Measurements from ENCODE around the gene RABEP1.

RABEP1 gene

DNA sequence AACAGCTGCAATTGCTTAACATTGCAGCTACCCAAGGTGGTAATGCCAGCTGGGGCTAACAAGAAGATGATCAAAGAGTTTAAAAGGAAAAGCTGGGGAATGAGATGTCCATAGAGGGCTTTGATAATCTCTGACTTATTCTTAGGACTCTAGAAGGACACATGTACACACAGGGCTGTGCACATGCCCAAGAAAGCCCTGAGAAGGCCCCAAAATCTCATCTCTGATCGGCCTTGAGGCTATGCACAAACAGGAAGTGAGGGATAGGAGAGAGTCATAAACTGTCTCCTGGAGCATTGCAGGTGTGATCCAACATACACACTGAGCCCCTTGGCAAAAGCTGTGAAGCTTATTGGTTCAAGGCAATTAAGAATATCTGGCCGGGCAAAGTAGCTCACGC lies 17.2 kb upstream of the RABEP1 start:
- in situ Hi-C loops (cut with HindIII; ENCODE audit: low sequenced_read_pairs): no loop called here

DNA sequence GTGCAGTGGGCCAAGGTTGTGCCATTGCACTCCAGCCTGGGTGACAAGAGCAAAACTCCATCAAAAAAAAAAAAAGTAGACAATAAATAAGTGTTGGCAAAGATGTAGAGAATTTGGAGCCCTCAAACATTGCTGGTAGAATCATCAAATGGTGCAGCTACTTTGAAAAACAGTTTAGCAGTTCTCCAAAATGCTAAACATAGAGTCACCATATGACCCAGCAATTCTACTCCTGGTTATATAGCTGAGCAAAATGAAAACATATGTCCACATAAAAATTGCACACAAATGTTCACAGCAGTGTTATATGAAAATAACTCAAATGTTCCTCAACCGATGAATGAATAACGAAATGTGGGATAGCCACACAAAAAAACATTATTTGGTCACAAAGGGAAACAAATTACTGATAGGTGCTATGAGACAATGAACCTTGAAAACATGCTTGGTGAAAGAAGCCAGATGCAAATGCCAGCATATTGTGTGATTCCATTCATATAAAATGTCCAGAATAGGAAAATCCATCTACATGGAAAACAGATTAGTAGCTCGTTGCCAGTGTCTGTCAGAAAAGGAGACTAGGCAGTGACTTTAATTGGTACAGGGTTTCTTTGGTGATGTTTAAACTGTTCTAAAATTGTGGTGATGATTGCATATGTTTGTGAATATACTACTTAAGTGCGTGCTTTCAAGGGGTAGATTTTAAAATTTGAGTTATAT lies 12.7 kb upstream of the RABEP1 start:
- in situ Hi-C loops (cut with HindIII; ENCODE audit: low sequenced_read_pairs): no loop called here

DNA sequence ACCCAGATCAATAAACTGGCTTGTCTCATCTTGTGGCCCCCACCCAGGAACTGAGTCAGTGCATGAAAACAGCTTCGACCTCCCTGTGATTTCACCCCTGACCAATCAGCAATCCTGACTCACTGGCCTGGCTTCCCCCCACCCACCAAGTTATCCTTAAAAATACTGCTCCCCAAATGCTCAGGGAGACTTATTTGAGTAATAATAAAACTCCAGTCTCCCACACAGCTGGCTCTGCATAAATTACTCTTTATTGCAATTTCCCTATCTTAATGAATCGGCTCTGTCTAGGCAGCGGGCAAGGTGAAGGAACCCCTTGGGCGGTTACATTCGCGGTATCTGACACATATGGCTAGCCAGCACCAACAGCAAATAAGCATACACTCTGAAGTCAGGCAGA lies 9.8 kb upstream of the RABEP1 start:
- in situ Hi-C loops (cut with HindIII; ENCODE audit: low sequenced_read_pairs): no loop called here

DNA sequence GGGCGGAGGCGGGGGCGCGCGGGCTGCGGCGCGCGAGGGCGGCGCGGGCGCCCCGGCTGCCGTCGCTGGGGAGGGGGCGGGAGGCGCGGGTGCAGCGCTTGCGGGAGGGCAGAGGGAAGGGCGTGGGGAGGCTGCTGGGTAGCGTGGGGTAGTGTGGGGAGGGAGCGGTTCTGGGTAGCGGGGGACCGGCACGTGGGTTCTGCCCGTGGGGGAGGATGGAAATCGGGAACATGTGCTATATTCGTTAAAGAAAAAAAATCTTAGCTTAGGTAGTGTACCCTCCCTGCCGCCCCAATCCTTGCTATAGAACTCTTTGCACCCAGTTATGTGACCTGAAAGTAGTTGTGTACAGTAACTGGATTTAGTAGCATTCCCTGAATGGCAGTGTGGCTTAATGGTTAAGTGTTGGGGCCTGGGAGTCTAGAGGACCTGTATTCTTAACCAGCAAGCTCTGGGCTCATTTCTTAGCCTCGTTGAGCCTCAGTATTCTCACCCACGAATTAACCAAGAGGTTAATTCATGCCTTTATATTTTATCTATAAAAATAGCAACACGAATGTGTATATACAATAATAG lies 646 bp downstream of the RABEP1 start:
- in situ Hi-C loops (cut with HindIII; ENCODE audit: low sequenced_read_pairs): no loop called here

DNA sequence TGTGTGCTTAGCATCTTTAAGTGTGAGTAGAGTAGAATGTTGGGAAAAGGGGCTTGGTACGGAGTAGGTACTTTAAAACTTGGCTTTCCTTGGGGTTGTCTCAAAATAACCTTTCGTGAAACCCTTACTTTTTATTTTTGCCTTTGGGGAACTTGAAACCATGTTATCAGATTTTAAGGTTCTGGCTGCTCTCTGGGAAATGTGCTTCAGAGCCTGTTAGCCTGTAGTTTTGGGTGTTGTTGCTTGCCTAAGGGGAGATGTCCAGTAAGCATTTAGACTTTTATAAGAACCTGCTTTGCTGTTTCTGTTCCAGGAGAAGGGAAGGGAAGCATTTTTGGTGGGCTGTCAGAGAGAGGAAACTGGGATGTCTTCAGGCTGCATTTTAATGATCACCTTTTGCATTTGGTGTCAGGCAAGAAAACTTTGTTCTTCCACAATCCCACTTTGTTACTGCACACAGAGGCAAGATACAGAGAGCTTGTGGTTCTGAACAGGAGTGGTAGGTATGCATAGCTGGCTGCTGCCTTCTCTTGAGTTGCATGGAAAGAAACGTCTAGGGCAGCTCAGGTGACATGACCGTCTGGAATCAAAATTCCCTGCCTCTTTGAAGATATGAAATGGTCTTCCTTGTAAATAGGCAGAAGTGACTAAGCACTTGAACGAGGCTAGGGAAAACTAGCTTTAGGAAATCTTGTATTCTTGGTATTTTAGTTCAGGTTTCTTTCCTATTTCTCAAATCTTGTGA lies 1.7 kb downstream of the RABEP1 start:
- in situ Hi-C loops (cut with HindIII; ENCODE audit: low sequenced_read_pairs): no loop called here

DNA sequence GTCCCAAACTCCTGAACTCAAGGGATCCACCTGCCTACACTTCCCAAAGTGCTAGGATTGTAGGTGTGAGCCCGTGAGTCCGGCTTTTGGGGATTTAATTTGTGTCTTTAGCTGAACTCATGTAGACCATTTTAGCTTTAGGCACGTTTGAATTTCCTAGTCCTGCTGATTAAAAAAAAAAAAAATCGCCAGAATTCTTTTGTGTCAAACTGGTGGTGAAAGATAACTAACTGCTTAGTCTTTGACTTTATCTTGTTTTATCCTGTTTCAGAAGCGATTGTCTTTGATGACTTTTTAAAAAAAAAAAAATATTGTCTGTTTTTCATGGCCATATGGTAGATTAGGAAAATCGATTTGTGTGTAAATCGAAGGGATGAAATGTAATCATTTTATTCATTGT lies 2.6 kb downstream of the RABEP1 start:
- in situ Hi-C loops (cut with HindIII; ENCODE audit: low sequenced_read_pairs): no loop called here

DNA sequence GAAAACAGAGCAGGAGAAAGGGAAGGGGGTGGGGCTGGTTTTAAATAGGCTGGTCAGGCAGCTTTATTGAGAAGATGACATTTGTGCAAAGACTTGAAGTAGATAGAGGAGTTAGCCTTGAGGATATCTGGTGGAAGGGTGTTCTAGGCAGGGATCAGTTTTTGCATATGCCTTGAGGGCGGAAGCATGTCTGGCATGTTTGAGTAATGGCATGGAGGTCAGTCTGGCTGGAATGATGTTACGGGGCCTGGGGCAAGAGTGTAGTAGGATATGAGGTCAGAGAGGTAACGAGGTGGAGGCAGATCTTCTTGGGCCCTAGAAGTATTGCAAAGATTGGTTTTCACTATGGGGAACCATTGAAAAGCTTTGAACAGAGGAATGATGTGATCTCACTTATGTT lies 4.8 kb downstream of the RABEP1 start:
- in situ Hi-C loops (cut with HindIII; ENCODE audit: low sequenced_read_pairs): no loop called here

DNA sequence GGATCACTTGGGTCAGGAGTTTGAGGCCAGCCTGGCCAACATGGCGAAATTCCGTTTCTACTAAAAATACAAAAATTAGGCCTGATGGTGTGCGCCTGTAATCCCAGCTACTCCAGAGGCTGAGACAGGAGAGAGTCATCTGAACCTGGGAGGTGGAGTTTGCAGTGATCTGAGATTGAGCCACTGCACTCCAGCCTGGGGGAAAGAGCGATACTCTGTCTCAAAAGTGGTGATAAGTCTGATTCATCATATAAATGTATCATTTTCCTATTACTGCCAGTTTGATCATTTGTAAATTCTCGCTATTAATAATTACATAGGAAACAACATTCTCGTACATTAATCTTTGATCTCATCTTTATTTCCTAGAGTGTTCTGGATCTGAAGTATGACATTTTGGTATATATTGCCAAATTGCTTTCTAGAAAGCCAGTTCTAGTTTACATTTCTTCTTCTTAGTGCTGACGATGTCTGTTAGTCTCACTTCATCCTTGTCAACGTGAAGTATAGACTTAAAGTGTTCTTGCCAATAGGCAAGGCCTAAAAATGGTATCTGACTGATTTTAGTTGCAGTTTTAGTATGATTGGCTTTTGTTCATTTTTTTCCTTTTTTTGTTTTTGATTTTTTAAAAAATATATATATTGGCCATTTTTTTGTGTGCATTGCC lies 9.7 kb downstream of the RABEP1 start:
- in situ Hi-C loops (cut with HindIII; ENCODE audit: low sequenced_read_pairs): no loop called here

DNA sequence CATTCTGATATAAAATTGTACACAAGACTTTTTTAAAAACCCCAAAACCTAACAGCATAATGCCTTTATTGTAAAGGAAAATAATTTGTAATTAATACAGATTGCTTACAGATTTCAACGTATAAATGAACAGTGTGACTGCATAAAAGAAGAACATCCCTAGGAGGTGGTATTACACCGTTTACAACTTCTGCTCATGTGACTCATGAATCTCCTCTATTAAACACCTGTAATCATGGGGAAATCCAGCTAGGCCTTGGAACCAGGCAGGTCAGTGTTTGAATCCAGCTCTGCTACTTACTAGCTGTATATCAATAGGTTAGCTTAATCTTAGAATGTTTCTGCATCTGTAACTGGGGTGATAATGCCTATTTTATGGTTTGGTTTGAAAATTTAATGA lies 15.2 kb downstream of the RABEP1 start:
- in situ Hi-C loops (cut with HindIII; ENCODE audit: low sequenced_read_pairs): no loop called here

DNA sequence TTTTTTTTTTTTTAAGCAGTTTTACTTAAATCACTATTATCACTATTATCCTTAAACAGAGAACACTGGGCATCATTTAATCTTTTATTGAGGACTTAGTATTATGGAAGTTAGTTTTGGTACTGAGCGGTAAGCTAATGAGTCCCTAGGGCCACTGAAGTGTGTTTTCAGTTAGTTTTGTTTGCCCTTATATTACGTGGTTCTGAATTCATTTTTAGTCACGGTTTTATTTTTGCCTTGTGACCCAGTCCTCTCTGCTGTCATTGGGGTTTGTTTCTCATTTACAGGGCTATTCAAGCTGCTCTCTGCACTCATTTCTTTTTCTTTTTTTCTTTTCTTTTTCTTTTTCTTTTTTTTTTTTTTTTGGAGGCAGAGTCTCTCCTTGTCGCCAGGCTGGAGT lies 17.3 kb downstream of the RABEP1 start:
- in situ Hi-C loops (cut with HindIII; ENCODE audit: low sequenced_read_pairs): no loop called here

DNA sequence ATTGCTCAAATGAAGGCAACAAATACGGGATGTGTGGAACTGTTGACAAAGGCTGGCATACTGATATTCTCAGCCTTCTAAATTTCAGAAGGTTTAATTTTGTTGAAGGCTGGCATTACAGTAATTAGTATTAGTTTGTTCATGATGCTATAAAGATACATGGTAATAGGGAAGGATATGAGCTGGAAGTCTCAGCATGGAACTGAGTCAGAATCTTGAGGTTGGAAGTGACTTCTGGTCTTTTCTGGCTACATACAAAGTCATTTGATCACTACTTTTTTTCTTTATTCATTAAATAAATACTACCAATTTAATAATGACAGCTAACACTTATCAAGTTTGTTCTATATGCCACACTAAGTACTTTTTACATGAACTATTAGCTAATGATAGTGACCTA lies 22.6 kb downstream of the RABEP1 start:
- in situ Hi-C loops (cut with HindIII; ENCODE audit: low sequenced_read_pairs): no loop called here

DNA sequence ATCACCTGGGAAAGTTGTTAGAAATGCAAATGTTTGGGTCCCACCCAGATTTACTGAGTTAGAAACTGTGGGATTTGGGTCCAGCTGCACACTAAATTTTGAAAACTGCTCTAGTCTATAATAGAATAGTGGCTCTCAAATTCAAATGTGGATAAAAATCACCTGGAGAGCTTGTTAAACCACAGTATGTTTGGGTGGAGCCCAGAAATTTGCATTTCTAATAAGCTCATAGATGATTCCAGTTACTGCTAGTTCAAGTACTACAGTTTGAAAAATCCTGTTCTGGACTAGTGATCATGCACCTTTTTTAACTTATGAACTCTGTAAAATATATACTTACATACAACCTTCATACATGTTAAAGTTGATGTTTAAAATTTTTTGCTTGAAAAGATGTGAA lies 27.8 kb downstream of the RABEP1 start:
- in situ Hi-C loops (cut with HindIII; ENCODE audit: low sequenced_read_pairs): no loop called here

DNA sequence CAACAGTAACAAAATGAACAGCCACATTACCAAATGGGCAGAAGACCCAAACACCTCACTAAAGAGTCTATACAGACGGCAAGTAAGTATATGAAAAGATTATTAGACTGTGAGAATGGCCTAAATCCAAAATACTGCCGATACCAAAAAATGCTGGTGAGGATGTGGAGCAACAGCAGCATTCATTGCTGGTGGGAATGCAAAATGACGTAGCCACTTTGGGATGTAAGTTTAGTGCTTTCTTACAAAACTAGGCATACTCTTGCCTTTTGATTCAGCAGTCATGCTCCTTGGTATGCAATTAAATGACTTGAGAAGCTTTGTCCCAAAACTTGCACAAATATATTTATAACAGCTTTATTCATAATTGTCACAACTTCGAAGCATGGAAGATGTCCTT lies 43.8 kb downstream of the RABEP1 start:
- in situ Hi-C loops (cut with HindIII; ENCODE audit: low sequenced_read_pairs): no loop called here

DNA sequence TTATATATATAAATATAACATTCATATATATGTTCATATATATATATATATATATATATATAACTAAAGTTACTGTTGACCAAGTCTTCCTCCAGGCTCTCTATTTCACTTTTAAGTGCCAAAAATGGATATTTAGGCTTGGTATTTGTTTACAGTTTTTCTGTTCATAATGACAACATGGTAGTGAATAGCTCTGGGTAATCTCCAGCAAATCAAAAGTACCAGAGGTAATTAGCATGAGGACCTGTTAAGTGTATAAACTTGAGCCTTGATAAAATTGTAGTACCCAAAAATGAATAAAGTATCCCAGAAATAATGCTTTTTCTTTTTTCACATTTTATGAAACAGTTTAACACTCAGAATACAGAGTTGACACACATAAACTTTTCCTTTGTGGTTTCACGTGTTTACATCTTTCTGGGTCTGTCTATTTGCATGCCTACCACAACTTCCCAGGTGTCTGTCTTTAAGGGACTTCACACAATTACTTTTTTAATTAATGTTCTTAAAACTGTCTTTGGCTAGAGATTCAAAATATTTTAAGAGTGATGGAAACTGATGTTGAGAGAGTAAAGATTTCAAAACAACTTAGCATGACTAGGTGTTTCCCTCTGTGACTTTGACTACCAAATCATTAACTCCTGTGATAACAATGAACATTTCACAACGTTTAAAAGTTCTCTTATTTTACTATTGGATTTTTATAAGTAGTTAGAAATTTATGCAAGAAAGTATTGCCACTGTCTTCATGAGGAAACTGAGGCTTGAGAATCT lies 47.9 kb downstream of the RABEP1 start:
- in situ Hi-C loops (cut with HindIII; ENCODE audit: low sequenced_read_pairs): no loop called here

DNA sequence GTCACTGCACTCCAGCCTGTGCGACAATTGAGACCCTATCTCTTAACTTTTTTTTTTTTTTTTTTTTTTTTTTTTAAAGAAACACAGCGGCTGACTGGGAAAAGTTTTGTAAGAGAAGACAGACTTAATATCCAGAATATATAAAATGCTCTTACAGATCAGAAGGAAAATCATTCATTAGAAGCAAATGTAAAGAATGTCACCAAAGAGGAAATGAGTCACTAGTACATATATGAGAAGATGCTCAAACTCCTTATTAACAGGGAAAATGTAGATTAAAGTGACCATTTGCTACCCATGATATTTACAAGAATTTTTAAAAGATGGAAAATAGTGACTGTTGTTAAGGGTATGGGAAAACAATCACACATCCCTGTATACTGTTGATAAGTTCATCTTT lies 48.9 kb downstream of the RABEP1 start:
- in situ Hi-C loops (cut with HindIII; ENCODE audit: low sequenced_read_pairs): no loop called here

DNA sequence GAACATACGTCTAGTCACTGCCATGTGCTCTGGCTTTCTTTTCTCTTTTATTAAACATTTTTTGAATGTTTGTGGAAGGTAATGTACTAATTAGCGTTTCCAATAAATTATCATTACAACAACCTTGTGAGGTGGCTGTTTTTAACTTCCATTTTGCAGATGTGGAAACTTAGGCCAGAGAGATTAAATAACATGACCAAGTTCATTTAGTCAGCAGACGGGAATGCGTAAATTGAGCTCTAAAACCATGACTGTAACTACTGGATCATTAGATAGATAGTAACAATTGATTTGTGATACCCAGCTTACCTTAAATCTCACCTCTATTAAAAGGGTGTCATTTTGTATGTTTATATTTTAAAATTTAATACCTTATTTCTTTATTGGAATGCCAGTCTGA lies 49.4 kb downstream of the RABEP1 start:
- in situ Hi-C loops (cut with HindIII; ENCODE audit: low sequenced_read_pairs): no loop called here

DNA sequence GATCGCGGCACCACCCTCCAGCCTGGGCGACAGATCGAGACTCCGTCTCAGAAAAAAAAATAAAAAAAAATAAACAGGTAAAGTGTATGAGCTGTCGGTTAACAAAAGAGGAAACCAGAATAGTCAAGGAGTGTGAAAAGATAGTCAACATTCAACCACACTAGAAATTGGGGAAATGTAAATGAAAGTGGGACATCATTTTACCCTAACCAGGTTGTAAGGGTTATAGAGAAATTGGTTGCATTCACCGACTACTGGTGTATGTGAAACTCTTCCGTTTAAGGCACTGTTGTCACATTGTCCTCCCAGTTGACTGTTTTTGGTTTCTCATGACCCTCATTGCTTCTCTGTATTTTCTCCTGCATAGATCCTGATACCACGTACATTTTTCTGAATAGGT lies 62.8 kb downstream of the RABEP1 start:
- in situ Hi-C loops (cut with HindIII; ENCODE audit: low sequenced_read_pairs): no loop called here

DNA sequence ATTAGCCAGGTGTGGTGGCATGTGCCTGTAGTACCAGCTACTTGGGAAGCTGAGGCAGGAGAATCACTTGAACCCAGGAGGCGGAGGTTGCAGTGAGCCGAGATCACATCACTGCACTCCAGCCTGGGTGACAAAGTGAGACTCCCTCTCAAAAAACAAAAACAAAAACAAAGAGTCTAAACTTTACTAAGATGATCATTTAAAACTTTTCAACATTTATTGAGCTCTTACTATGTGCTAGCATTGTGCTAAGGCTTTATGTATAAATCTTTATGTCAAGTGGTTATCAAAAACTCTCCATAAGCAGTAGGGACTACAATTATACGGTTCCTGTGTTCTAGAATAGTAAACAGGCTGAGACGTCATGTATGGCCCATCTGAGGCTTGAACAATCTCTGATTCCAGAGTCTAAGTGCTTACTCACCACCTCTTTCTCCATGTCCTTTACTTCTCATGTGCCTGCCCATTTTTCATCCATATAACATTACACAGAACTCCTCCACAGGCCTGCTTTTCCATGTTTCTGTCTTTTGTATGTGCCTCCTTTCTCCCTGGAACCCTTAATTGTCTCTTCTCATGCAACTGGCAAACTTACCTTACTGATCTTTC lies 70.7 kb downstream of the RABEP1 start:
- in situ Hi-C loops (cut with HindIII; ENCODE audit: low sequenced_read_pairs): no loop called here

DNA sequence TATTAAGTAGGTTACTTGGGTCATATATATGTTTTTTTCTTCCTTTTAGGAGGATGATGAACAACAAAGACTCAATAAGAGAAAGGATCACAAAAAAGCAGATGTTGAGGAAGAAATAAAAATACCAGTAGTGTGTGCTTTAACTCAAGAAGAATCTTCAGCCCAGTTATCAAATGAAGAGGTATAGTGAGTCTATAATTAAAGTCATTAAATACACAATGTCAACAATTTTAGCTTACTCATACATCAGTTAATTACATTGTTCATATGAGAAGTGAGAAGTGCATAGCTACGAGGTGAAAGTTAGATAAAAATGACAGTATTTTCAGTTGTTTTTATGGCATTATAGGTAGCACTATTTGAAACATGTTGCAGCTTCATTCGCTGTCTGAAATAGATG lies 72.2 kb downstream of the RABEP1 start:
- in situ Hi-C loops (cut with HindIII; ENCODE audit: low sequenced_read_pairs): no loop called here

DNA sequence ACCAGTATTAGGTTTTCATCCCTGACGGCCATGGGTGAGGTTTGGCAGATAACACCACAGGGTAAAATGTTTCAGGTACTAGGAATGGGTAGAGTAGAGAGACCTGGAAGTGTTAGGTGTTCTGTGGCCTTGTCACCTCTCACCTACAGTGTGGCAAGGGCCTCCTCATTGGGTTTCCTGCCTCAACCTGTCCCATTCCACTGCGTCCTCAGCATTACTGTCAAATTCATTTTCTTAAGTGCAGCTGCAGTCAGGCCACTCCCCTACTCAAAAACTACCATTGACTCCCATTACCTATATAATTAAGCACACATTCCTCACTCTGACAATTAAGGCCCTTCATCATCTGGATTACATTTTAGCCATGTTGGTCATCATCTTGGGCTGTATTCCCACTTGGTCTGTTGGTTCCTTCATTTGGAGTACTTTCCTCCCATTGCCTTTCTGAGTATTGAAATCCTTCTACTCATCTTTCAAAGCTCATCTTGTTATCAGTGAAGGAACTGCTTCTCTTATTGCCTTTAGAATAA lies 72.9 kb downstream of the RABEP1 start:
- in situ Hi-C loops (cut with HindIII; ENCODE audit: low sequenced_read_pairs): no loop called here
